GM19452 (cell line): Measurements from ENCODE around the gene PELI3.
"Not testable (repeated sequence)": the region's sequence is repeated elsewhere in the genome, so short reads cannot be mapped to it uniquely, and the experiment has no call there.

ENCODE experiments used
- ATAC-seq: cut with Tn5 transposase; IDR thresholded peaks from one replicate; pipeline ENCODE4 v1.9.1; 2021; ENCODE audit not compliant: unreplicated experiment

The PELI3 gene

DNA sequence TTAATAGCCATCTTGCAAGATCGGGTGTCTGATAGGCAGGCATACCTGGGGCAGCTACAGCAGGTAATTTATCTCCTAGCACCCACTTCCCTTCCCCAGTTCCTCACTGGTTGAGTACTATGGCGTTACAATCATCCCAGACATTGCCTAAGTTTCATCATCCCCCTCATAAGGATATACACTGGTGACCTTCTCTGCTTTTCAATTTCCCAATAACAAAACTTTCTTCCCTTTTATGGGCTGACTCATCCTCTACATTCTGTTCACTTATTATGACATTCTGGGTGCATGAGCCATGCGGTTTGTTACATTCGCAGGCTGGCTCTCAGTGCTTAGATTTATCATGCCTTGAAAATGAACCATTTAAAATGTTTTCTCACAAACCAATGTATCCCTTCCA lies 23.1 kb upstream of the PELI3 start:
- ATAC-seq: no peak

DNA sequence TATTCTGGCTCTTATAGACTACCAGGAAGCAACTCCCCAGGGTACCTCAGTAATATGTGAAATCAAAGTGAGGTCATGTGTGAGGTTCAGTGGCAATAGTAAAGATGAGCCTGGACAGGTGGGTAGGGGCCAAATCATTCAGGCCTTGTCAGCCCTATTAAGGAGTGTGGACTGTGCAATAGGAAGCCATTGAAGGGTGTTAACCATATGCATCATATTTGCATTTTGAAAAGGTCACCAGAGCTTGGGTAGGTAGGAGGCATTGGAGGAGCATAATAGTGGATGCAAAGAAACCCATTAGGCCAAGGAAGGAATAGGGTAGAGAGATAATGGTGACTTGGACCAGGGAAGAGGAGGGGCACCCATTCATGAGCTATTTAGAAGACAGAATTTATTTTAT lies 19.7 kb upstream of the PELI3 start:
- no peak for ATAC-seq

- ATAC-seq: no peak
These were observed 18.2 kb upstream of the PELI3 start for GRCh38 chr11:66448523-66448922.

- ATAC-seq: no peak
These were observed 16.1 kb upstream of the PELI3 start for GRCh38 chr11:66450560-66450959.

GRCh38 chr11:66451663-66452062 lies 15.0 kb upstream of the PELI3 start:
- no peak for ATAC-seq

DNA sequence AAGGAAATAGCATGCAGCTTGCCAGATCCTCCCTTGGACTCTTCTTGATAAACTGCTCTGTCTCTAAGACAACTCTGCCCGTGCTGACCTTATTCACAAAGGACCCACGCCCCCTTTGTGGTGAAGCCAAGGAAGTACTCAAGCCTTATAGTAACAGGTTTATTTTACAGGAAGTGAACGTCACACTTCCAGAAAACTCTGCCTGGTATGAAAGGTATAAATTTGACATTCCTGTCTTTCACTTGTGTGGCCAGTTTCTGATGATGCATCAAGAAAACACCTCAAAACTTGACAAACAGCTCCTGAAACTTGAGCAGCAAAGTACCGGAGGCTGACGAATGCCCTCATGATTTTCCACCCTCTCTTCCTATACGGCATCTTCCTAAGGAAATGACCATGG lies 12.5 kb upstream of the PELI3 start:
- ATAC-seq: no peak

- no peak for ATAC-seq
These were observed 11.9 kb upstream of the PELI3 start for GRCh38 chr11:66454828-66455227.

- ATAC-seq: no peak
These were observed 8.9 kb upstream of the PELI3 start for GRCh38 chr11:66457826-66458225.

- ATAC-seq: no peak
These were observed 7.4 kb upstream of the PELI3 start for GRCh38 chr11:66459138-66459778.

DNA sequence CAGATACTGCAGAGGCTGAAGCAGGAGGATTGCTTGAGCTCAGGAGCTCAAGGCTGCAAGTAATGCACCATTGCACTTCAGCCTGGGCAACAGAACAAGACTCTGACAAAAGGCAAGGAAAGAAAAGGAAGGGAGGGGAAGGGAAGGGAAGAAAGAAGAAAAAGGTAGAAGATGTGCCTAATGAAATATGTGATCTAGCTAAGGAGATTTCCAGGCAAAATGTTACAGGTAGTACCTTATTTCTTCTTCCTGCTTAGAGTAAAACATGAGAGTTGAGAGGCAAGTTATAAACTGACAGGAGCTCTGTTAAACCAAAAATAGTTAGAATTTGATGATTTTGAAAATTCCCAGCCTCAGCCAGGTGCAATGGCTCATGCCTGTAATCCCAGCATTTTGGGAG lies 4.7 kb upstream of the PELI3 start:
- ATAC-seq: no peak

DNA sequence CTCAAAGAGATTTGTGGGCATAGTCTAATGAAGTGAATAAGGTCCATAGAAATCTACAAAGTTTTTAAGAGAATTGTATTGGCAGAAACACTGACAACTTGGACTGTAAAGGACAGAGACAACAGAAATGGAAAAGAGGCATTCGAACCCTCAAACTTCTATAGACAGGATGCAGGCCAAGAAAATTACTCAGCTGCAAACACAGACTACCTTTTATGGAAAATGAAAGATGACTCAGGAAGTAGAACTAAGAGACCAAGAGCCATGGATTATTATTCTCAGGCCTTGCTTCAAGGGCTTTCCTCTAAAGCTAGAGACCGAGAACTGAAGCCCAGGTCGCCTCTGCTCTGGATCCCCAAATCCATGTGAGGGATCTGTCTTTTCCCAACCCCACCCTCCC lies 3.8 kb upstream of the PELI3 start:
- no peak for ATAC-seq

GRCh38 chr11:66464116-66464515 lies 2.6 kb upstream of the PELI3 start:
- not testable (repeated sequence) for ATAC-seq

- ATAC-seq: no peak
These were observed 1.8 kb upstream of the PELI3 start for GRCh38 chr11:66464916-66465315.

DNA sequence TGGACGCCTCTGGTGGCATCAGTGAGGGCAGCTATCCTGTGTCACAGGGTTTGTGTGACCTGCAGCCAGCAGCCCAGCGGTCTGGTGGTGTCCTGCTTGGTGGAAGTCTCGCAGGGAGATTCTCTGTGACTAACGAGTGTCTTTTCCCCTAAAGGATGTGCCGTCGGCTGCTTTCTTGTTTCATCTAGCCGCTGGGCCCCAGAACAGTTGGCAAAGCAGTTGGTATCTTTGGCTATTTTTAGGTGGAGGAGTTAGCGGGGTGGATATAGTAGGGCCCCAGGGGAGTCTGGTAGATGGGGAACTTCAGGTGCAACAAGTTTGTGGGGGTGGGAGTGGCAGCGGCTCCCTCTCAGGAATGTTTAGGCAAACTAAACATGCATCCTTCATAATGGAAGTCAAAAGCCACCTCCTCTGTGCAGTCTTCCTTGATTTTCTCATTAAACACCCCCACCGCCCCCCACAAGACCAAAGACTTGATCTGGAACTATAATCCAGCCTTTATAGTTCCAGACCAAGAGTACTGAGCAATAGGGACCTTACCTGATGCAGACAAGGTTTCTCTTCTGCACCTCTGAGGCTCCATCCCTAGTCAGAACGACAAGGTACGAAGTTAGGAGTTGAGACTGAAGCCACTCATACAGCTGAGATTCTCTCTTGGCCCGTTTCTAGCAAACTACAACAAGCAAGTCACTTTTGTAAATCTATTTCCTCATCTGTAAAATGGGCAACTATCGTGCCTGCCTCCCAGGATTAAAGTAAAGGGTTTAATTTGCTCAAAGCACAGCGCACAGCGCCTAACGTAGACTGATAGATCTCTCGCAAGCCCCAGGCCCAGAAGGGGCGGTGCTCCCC lies 1.1 kb upstream of the PELI3 start:
- ATAC-seq: no peak

DNA sequence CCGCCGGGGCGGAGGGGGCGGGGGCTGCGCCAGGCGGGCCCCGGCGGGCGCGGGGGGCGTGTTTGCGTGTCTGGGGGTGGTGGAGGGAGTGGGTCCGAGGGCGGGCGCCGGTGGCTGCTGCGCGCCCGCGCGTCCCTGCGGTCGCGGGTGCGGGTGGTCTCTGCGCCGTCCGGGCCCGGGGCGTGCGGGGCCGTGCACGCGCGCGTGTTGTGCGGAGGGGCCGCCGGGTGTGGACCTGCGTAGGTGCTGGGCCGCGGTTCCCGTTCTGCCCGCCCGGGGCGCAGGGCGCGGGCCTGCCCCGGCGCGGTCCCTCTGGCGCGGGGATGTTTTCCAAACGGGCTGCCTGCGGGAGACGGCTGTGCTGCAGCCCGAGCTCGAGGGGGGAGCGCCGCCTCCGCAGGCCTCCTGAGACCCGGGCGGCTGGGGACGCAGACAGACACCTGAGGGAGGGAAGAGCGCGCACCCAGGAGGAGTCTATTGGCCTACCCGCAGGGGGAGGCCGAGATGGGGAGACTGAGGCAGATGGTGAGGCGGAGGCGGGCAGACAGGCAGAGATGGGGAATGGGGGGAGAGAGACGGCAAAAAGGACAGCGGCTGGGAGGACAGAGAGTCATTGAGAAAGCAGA lies 442 bp downstream of the PELI3 start:
- peak; percentile 46 for ATAC-seq

DNA sequence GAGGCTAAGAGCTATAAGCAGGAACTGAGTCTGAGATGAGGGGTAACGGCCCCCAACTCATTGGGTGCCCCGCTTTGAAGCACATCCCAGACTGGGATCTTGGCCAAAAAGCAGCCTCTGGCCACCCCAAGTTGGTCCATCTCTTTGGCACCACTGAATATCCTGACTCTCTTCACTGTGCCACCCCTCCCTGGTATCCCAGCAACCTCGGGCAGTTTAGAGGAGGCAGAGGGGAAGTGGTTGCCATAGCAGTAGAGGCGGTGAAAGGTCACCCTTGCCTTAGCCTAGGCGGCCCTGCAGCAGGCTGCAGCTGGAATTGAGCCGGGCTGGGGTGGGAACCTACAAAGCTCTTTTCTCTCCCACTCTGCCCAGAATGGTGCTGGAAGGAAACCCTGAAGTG lies 1.1 kb downstream of the PELI3 start:
- no peak for ATAC-seq

DNA sequence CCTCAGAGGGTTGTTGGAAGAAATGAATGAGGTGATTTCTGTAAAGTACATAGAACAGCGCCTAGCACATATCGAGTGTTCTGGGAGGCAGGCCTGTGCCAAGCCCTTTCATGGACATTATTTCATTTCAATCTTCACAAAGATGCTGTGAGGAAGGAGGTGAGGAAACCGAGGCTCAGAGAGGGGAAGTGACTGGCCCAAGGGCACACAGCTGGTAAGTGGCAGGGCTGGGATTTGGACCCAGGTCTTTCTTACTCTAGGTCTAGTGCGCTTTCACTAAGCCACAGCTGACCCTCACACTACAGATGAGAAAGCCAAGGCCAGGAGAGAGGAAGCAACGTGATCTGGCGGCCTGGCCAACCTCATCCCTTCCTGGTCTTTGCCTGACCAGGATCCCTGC lies 2.0 kb downstream of the PELI3 start:
- ATAC-seq: no peak

DNA sequence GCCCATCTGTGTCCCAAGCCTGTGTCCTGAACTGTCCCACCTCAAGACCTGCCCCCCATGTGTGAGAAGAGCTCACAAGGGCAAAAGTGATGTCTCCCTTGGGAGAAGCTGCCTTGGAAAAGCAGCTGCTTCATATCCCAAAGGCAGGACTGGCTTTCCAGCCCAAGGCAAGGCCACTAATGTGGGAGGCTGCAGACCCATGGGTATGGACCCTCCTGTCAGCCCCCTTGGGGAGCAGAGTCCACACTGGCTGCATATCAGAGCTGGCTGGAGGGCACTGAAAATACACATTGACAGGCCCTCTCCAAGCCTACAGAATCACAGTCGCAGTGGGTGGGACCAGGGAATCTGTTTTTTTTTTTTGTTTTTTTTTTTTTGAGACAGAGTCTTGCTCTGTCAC lies 2.7 kb downstream of the PELI3 start:
- no peak for ATAC-seq

GRCh38 chr11:66470015-66470414 lies 3.3 kb downstream of the PELI3 start:
- no peak for ATAC-seq

DNA sequence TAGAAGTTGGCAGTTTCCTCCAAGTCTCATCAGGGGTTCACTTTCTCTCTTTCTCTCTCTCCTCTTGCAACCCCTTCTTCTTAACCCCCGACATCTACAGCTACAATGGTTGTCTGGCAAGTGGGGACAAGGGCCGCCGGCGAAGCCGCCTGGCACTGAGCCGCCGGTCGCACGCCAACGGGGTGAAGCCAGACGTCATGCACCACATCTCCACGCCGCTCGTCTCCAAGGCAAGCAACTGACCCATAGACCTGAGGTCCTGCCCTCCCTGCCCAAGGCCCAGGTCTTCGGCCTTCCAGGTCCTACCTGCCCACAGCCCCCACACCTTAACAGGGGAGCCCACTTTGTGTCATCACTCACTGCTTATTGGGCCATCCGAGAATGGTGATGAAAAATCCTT lies 4.4 kb downstream of the PELI3 start:
- ATAC-seq: no peak

- ATAC-seq: no peak
These were observed 5.3 kb downstream of the PELI3 start for GRCh38 chr11:66472054-66472453.

GRCh38 chr11:66473167-66473566 lies 6.5 kb downstream of the PELI3 start:
- ATAC-seq: no peak
